ENCODE results near the gene TRMT1L. TPM values are rescaled to one million over a fixed set of nuclear protein-coding genes. Genes with fewer than 3 reads are reported as not detected.

Gene TRMT1L
- total RNA-seq, 2 experiments from 2014 or later, result 15.0 to 25.7 TPM

- POLR2A ChIA-PET, result interaction anchor here (0.7 kb wide), 1 partner anchor 669 kb away, joined by 4 read pairs; no protein-coding TSS in a partner anchor
- DNase-seq (ENCODE audit: low spot score), result no peak
- Histone ChIP-seq H3K27ac (ENCODE audit: low read depth, low read length, poor library complexity, severe bottlenecking) (no peak overlapping the region), H4K20me1 (ENCODE audit: insufficient read depth, low read length) (no peaks in the 10 kb centered on the region), H3K9me2 (ENCODE audit: insufficient read depth, low read length) (no peaks in the 10 kb centered on the region), H3K4me2 (ENCODE audit: low read length) (no peak overlapping the region), H3K36me3 (ENCODE audit: insufficient read depth, low read length) (no peaks in the 10 kb centered on the region), H3K4me3 (ENCODE audit: low read depth, low read length, poor library complexity, severe bottlenecking) (no peak overlapping the region), H3K9me3 (ENCODE audit: low read length) (no peaks in the 10 kb centered on the region), H3K4me1 (ENCODE audit: insufficient read depth, low read length, poor library complexity, severe bottlenecking) (no peaks in the 10 kb centered on the region), H3K79me2 (ENCODE audit: insufficient read depth, low read depth, low read length) (no peaks in the 10 kb centered on the region), H2AFZ (ENCODE audit: low read length) (no peak overlapping the region)
- intact Hi-C loops (cut with micrococcal nuclease; ENCODE audit: unreplicated experiment), result no loop called here
- TF ChIP-seq CTCF (conservative IDR thresholded peaks at IDR 0.05; ENCODE audit: low read length) (no peak), EZH2phosphoT487 (IDR thresholded peaks at IDR 0.05; ENCODE audit: borderline replicate concordance, low read depth, low read length) (no peak)
- CTCF ChIA-PET (ENCODE audit: unreplicated experiment), result no interaction called here
- BruUV-seq (replicated peaks), result no TSS peak
Observed at GRCh38 chr1:185193756-185194155, 37.0 kb upstream of the TRMT1L start.

- no peaks in the 10 kb centered on the region for H3K79me2 ChIP-seq (ENCODE audit: insufficient read depth, low read depth, low read length)
- peak overlapping the region; percentile 88 for H2AFZ ChIP-seq (ENCODE audit: low read length)
- POLR2A ChIA-PET, result interaction anchor here (0.5 to 1.4 kb wide), 5 partner anchors 10 to 537 kb away, joined by 3 to 4 read pairs (median 3); no protein-coding TSS in a partner anchor
- intact Hi-C loops (cut with micrococcal nuclease; ENCODE audit: unreplicated experiment), result loop anchor here (1.0 to 5.0 kb wide), 3 partner anchors 123 to 365 kb away; partner anchors contain the start of gene RNF2
- no TSS peak for BruUV-seq (replicated peaks)
- H3K9me3 ChIP-seq (ENCODE audit: low read length), result no peaks in the 10 kb centered on the region
- H3K27ac ChIP-seq (ENCODE audit: low read depth, low read length, poor library complexity, severe bottlenecking), result no peak overlapping the region
- H4K20me1 ChIP-seq (ENCODE audit: insufficient read depth, low read length), result no peaks in the 10 kb centered on the region
- no peak overlapping the region for H3K4me3 ChIP-seq (ENCODE audit: low read depth, low read length, poor library complexity, severe bottlenecking)
- TF ChIP-seq CTCF (conservative IDR thresholded peaks at IDR 0.05; ENCODE audit: low read length), result peak; percentile 100
- TF ChIP-seq EZH2phosphoT487 (IDR thresholded peaks at IDR 0.05; ENCODE audit: borderline replicate concordance, low read depth, low read length), result no peak
- no peaks in the 10 kb centered on the region for H3K4me1 ChIP-seq (ENCODE audit: insufficient read depth, low read length, poor library complexity, severe bottlenecking)
- CTCF ChIA-PET (ENCODE audit: unreplicated experiment), result interaction anchor here (1.3 to 1.4 kb wide), 3 partner anchors 13 to 365 kb away, joined by 5 to 9 read pairs (median 5); partner anchors contain the start of genes RNF2 and SWT1
- no peaks in the 10 kb centered on the region for H3K36me3 ChIP-seq (ENCODE audit: insufficient read depth, low read length)
- DNase-seq (ENCODE audit: low spot score), result peak; percentile 77
- peak overlapping the region; percentile 62 for H3K4me2 ChIP-seq (ENCODE audit: low read length)
- no peaks in the 10 kb centered on the region for H3K9me2 ChIP-seq (ENCODE audit: insufficient read depth, low read length)
Observed at GRCh38 chr1:185170291-185170848, 13.6 kb upstream of the TRMT1L start.

- no peaks in the 10 kb centered on the region for H3K9me2 ChIP-seq (ENCODE audit: insufficient read depth, low read length)
- no peaks in the 10 kb centered on the region for H3K9me3 ChIP-seq (ENCODE audit: low read length)
- intact Hi-C loops (cut with micrococcal nuclease; ENCODE audit: unreplicated experiment), result no loop called here
- H3K4me1 ChIP-seq (ENCODE audit: insufficient read depth, low read length, poor library complexity, severe bottlenecking), result no peaks in the 10 kb centered on the region
- H3K36me3 ChIP-seq (ENCODE audit: insufficient read depth, low read length), result no peaks in the 10 kb centered on the region
- no TSS peak for BruUV-seq (replicated peaks)
- no peak overlapping the region for H2AFZ ChIP-seq (ENCODE audit: low read length)
- H3K4me3 ChIP-seq (ENCODE audit: low read depth, low read length, poor library complexity, severe bottlenecking), result no peak overlapping the region
- no peak overlapping the region for H3K27ac ChIP-seq (ENCODE audit: low read depth, low read length, poor library complexity, severe bottlenecking)
- DNase-seq (ENCODE audit: low spot score), result no peak
- TF ChIP-seq EZH2phosphoT487 (IDR thresholded peaks at IDR 0.05; ENCODE audit: borderline replicate concordance, low read depth, low read length) (no peak), CTCF (conservative IDR thresholded peaks at IDR 0.05; ENCODE audit: low read length) (no peak)
- POLR2A ChIA-PET, result interaction anchor here (0.5 to 0.6 kb wide), 2 partner anchors 125 to 267 kb away, joined by 4 to 5 read pairs; no protein-coding TSS in a partner anchor
- no peaks in the 10 kb centered on the region for H4K20me1 ChIP-seq (ENCODE audit: insufficient read depth, low read length)
- no peak overlapping the region for H3K4me2 ChIP-seq (ENCODE audit: low read length)
- no peaks in the 10 kb centered on the region for H3K79me2 ChIP-seq (ENCODE audit: insufficient read depth, low read depth, low read length)
- CTCF ChIA-PET (ENCODE audit: unreplicated experiment), result no interaction called here
Observed at GRCh38 chr1:185166106-185166505, 9.4 kb upstream of the TRMT1L start.

Measured in OCI-LY7 (cell line).